ENCODE data around the gene ZFAND3.

DNA sequence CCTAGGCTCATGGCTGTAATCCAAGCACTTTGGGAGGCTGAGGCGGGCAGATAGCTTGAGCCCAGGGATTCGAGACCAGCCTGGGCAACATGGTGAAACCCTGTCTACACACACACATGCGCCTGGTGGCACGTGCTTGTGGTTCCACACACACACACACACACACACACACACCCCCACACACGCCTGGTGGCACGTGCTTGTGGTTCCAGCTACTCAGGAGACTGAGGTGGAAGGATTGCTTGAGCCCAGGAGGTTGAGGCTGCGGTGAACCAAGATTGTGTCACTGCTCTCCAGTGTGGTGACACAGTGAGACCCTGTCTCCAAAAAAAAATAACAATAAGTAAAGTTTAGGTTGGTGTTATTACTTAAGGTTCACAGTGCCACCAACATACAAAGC is 165.8 kb downstream of the ZFAND3 start:
- TF ChIP-seq CTCF (IDR thresholded peaks at IDR 0.05): no peak
- TF ChIP-seq ZFX (IDR thresholded peaks at IDR 0.05; ENCODE audit: borderline replicate concordance): no peak
